WTC11 (cell line): ENCODE results near the gene RAD50. TPM values are rescaled to one million over a fixed set of nuclear protein-coding genes. Genes with fewer than 3 reads are reported as not detected.
"Not testable (repeated sequence)": the region's sequence is repeated elsewhere in the genome, so short reads cannot be mapped to it uniquely, and the experiment has no call there.

Experiments used
- ATAC-seq: fragments of 200-7000 bp; cut with Tn5 transposase; 2 replicates; pipeline ENCODE4 v1.10.0; 2021; ENCODE audit warnings: mild to moderate bottlenecking, moderate library complexity
- CTCF ChIA-PET: fragments of 300-600 bp; sonication (Branson Sonifier 250); formaldehyde crosslinking; loops from one replicate; lab custom pipeline; 2021; ENCODE audit warnings: antibody characterized with exemption; lab: Charles Lee
- POLR2A ChIA-PET: fragments of 350-600 bp; sonication (Branson Sonifier 250); formaldehyde crosslinking; loops from one replicate; lab custom pipeline; 2021; ENCODE audit warnings: antibody characterized with exemption; lab: Charles Lee
- DNase-seq: peaks from one replicate; pipeline ENCODE4 v3.0.0; 2021; ENCODE audit warnings: low spot score
- H3K27ac Mint-ChIP-seq: 2 replicates; pipeline ENCODE4 v1.8.0; 2021; ENCODE audit warnings: mixed read lengths
- H3K27me3 Mint-ChIP-seq: 2 replicates; pipeline ENCODE4 v1.8.0; 2021; ENCODE audit warnings: low read depth, mild to moderate bottlenecking, moderate library complexity, mixed read lengths
- H3K36me3 Mint-ChIP-seq: 2 replicates; pipeline ENCODE4 v1.8.0; 2021; ENCODE audit warnings: mixed read lengths
- H3K4me1 Mint-ChIP-seq: 2 replicates; pipeline ENCODE4 v1.8.0; 2022; ENCODE audit warnings: mixed read lengths
- H3K4me3 Mint-ChIP-seq: 2 replicates; pipeline ENCODE4 v1.8.0; 2021; ENCODE audit warnings: mild to moderate bottlenecking, moderate library complexity, mixed read lengths
- H3K9me3 Mint-ChIP-seq: 2 replicates; pipeline ENCODE4 v1.8.0; 2021; ENCODE audit warnings: mixed read lengths
- AR ChIP-seq: fragments of 250-450 bp; sonication (Bioruptor Pico); IDR thresholded peaks from 2 replicates; pipeline ENCODE4 v1.9.0; 2021; ENCODE audit warnings: mild to moderate bottlenecking
- CTCF ChIP-seq: fragments of 200-600 bp; IDR thresholded peaks from 2 replicates; pipeline ENCODE4 v1.8.0; 2022; ENCODE audit warnings: antibody characterized with exemption
- HMGA2 ChIP-seq: fragments of 250-450 bp; sonication (Bioruptor Pico); IDR thresholded peaks from 2 replicates; pipeline ENCODE4 v1.4.0; 2021; ENCODE audit warnings: mild to moderate bottlenecking, moderate library complexity
- KAT7 ChIP-seq: sonication (generic); formaldehyde crosslinking; IDR thresholded peaks from 2 replicates; pipeline ENCODE4 v1.8.1; 2023; ENCODE audit warnings: missing genetic modification reagents, mild to moderate bottlenecking, borderline replicate concordance
- MAX ChIP-seq: sonication (generic); formaldehyde crosslinking; IDR thresholded peaks from 2 replicates; pipeline ENCODE4 v1.8.0; 2022; ENCODE audit warnings: mild to moderate bottlenecking, missing genetic modification reagents
- MLX ChIP-seq: sonication (generic); formaldehyde crosslinking; IDR thresholded peaks from 2 replicates; pipeline ENCODE4 v1.8.1; 2023; ENCODE audit warnings: mild to moderate bottlenecking, missing genetic modification reagents, moderate library complexity
- NFYB ChIP-seq: sonication (generic); formaldehyde crosslinking; conservative IDR thresholded peaks from 2 replicates; pipeline ENCODE4 v1.8.0; 2022; ENCODE audit warnings: low read depth, missing genetic modification reagents
- RORB ChIP-seq: fragments of 250-450 bp; sonication (Bioruptor Pico); IDR thresholded peaks from 2 replicates; pipeline ENCODE4 v1.9.0; 2021; ENCODE audit warnings: mild to moderate bottlenecking
- TCF7 ChIP-seq: sonication (generic); formaldehyde crosslinking; IDR thresholded peaks from 2 replicates; pipeline ENCODE4 v1.8.0; 2022; ENCODE audit warnings: mild to moderate bottlenecking, low read depth, missing genetic modification reagents, moderate library complexity
- TEAD1 ChIP-seq: sonication (generic); formaldehyde crosslinking; IDR thresholded peaks from 2 replicates; pipeline ENCODE4 v1.8.0; 2022; ENCODE audit warnings: mild to moderate bottlenecking, missing genetic modification reagents
- ZBTB43 ChIP-seq: sonication (generic); formaldehyde crosslinking; IDR thresholded peaks from 2 replicates; pipeline ENCODE4 v1.8.1; 2023; ENCODE audit warnings: mild to moderate bottlenecking, missing genetic modification reagents
- ZMAT4 ChIP-seq: fragments of 250-450 bp; sonication (Bioruptor Pico); IDR thresholded peaks from 2 replicates; pipeline ENCODE4 v1.9.0; 2021; ENCODE audit warnings: mild to moderate bottlenecking
- ZNF219 ChIP-seq: sonication (generic); formaldehyde crosslinking; IDR thresholded peaks from 2 replicates; pipeline ENCODE4 v1.8.0; 2023; ENCODE audit warnings: missing genetic modification reagents, mild to moderate bottlenecking, borderline replicate concordance
- ZNF263 ChIP-seq: sonication (generic); formaldehyde crosslinking; IDR thresholded peaks from 2 replicates; pipeline ENCODE4 v1.8.1; 2022; ENCODE audit warnings: low read depth, mild to moderate bottlenecking, moderate library complexity, missing genetic modification reagents
- total RNA-seq: library from RNA; stranded (reverse); gene quantifications from 3 replicates; pipeline ENCODE4 v1.2.3, GENCODE V29; 2021

RAD50 gene
- total RNA-seq, 1 experiment from 2014 or later: 31.1 TPM

- TF ChIP-seq ZNF219 (CRISPR knock-in tag): no peak
- no peak for TF ChIP-seq ZBTB43 (CRISPR knock-in tag)
- no peak for TF ChIP-seq ZNF263 (CRISPR knock-in tag)
- no peak for TF ChIP-seq MAX
- TF ChIP-seq AR (CRISPR knock-in tag): no peak
- TF ChIP-seq CTCF: no peak
- TF ChIP-seq KAT7 (CRISPR knock-in tag): no peak
Measured at GRCh38 chr5:132559383-132560060, 2.7 kb downstream of the RAD50 start (continued).

GRCh38 chr5:132561601-132562000, 4.8 kb downstream of the RAD50 start:
- Mint-ChIP-seq H3K27me3 (no peaks in the 10 kb centered on the region), H3K4me3 (no peak overlapping the region), H3K4me1 (peaks cover 10% of the 10 kb centered on the region), H3K36me3 (peaks cover 2% of the 10 kb centered on the region; the same call in 1 of the 2 replicates), H3K27ac (no peak overlapping the region), H3K9me3 (peaks cover 7% of the 10 kb centered on the region)
- no peak for ATAC-seq
- no peak for DNase-seq
- POLR2A ChIA-PET: no interaction called here
- TF ChIP-seq NFYB (CRISPR knock-in tag) (no peak), TCF7 (CRISPR knock-in tag) (no peak), TEAD1 (no peak), RORB (CRISPR knock-in tag) (no peak), HMGA2 (CRISPR knock-in tag) (no peak), MLX (no peak), ZMAT4 (CRISPR knock-in tag) (no peak)
- CTCF ChIA-PET: no interaction called here

- H3K4me3 Mint-ChIP-seq, H3K36me3 Mint-ChIP-seq, CTCF ChIA-PET, POLR2A ChIA-PET, H3K27ac Mint-ChIP-seq, DNase-seq, H3K9me3 Mint-ChIP-seq, ATAC-seq, H3K4me1 Mint-ChIP-seq, H3K27me3 Mint-ChIP-seq: not testable (repeated sequence)
Measured at GRCh38 chr5:132564555-132564954, 7.8 kb downstream of the RAD50 start.
